Measurements from ENCODE around the gene GNB1.
"Not testable (repeated sequence)": the region's sequence is repeated elsewhere in the genome, so short reads cannot be mapped to it uniquely, and the experiment has no call there.

GNB1 gene

DNA sequence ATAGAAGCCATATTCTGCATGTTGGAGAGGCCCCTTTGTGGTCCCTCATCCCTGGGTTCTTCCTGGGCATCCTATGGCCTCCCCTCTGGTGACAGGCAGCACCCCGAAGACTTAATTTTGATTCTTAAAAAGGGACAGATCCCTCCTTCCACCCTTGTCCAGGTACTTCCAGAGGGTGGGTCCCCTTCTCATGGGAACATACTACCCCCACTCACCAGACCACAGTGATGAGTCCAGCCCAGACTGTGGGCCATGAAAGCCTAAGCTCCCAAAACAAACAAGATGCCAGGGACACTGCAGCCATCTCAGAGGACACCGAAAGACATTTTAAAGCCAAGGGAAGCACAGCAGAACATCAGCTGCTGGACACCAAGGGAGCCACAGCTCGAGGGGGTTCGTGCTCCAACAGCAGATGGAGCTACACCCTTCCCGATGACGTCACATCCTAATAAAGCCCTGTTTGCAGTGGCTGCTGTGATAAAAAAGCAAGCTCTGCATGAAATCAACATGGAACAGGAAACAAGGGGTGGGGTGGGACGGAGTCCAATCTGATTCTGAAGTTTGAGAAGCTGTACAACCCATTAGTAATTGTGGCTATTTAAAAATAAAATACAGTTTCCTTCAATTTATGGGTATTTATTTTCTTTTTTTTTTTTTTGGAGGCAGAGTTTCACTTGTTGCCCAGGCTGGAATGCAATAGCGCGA is 32.4 kb downstream of the GNB1 start:
- no peak for DNase-seq (ENCODE audit: low read depth)

GRCh38 chr1:1857096-1857703 is 33.7 kb downstream of the GNB1 start:
- no peak for DNase-seq (ENCODE audit: low read depth)

DNA sequence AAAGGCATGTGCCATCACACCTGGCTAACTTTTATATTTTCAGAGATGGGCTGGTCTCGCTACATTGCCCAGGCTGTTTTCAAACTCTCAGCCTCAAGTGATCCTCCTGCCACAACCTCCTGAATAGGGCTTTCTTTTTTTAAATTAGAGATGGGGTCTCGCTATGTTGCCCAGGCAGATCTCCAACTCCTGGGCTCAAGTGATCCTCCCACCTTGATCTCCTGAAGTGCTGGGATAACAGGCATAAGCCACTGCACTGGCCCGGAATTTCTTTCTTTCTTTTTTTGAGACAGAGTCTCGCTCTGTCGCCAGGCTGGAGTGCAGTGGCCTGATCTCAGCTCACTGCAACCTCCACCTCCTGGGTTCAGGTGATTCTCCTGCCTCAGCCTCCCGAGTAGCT is 34.7 kb downstream of the GNB1 start:
- not testable (repeated sequence) for DNase-seq (ENCODE audit: low read depth)

DNA sequence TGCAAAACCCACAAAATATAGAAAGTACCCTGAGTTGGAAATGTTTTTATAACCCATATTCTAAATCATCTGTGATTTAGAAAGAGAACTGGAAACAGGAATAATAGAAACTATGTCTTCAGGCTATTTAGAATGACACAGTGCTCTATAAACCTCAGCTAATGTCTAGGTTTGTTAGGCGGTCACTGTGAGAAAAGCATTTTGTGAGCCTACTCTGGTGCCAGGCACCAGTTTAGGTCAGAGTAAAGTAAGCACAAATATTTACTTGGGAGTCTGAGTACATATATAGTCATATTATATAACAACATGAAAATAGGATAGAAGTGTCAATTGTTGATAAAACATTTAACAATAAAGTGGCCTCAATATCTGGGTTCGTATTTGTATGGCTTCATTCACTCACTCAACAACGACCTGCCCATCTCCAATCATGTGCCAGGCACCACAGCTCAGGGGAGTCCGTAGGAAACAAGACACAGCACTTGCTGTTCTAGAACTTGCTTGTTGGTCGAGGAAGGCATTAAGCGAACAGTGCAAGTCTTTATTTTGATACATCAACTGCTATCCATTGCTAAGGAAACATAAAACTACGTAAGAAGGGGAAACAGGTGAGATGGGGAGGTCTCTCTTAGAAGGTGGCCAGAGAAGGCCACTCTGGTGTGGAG is 37.2 kb downstream of the GNB1 start:
- no peak for DNase-seq (ENCODE audit: low read depth)

- DNase-seq (ENCODE audit: low read depth): no peak
Measured at GRCh38 chr1:1852619-1853414, 38.1 kb downstream of the GNB1 start.

DNA sequence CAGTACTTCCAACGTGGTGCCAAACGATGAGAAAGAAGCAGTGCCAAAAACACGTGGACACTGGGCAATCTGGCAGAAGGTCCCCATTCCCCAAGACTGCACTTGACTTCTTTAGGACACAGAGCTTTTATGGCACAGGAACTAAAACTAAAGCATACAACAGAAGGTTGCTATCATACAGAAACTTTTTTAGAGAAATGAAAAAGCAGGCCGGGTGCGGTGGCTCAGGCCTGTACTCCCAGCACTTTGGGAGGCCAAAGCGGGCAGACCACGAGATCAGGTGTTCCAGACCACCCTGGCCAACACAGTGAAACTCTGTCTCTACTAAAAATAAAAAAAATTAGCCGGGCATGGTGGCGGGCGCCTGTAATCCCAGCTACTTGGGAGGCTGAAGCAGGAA is 43.0 kb downstream of the GNB1 start:
- DNase-seq (ENCODE audit: low read depth): no peak

DNA sequence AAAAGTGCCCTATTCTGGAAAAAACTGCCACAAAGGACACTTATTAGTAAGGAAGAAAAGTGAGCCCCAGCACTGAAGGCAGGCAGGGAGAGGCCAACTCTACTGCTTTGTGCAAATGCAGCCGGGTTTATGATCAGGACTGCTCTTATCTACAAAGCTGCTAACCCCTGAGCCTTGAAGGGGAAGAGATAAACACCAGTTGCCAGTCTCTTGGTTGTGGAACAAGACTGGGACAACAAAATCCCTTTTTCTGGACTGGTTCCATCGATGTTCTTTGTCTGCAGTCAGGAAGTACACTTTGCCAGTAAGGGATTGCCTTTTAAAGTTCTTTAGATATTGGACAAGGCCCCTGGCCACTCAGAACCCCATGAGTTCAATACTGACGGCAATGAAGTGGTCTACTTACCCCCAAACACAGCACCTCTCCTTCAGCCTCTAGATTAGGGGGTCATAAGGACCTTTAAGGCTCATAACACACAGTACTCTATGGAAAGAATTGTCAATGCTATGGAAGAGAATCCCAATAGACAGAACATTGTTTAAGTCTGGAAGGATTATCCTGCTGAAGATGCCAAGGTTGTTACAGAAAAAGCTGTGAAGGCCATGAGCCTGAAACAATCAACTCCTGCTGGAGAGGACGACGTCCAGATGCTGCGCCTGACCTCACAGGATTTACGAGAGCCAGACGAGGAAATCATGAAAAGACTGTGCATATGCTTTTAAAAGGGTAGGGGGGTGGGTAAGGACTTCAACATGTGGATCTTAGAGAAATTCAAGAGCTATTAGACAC is 43.6 kb downstream of the GNB1 start:
- DNase-seq (ENCODE audit: low read depth): no peak

GRCh38 chr1:1846386-1846918 is 44.4 kb downstream of the GNB1 start:
- no peak for DNase-seq (ENCODE audit: low read depth)

- no peak for DNase-seq (ENCODE audit: low read depth)
Measured at GRCh38 chr1:1842360-1843146, 48.3 kb downstream of the GNB1 start.

GRCh38 chr1:1841575-1841995 is 49.3 kb downstream of the GNB1 start:
- no peak for DNase-seq (ENCODE audit: low read depth)

DNA sequence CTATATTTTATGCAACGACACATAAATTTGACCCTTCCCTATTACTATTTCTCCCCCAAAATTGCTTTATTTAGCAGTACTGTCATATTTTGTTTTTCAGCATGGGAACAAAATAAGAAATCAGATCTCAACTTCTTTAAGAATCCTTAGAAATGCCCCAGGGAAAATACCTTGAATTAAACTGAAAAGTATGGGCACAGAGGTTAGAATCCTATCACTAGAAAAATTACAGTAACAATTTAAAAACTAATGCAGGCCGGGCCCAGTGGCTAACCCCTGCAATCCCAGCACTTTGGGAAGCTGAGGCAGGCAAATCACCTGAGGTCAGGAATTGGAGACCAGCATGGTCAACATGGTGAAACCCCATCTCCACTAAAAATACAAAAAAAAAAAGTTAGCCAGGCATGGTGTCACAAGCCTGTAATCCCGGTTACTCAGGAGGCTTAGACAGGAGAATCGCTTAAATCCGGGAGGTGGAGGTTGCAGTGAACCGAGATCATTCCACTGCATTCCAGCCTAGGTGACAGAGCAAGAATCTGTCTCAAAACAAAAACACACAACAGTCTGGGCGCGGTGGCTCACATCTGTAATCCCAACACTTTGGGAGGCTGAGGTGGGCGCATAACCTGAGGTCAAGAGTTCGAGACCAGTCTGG is 51.4 kb downstream of the GNB1 start:
- no peak for DNase-seq (ENCODE audit: low read depth)

GRCh38 chr1:1836119-1836518 is 54.8 kb downstream of the GNB1 start:
- no peak for DNase-seq (ENCODE audit: low read depth)

- DNase-seq (ENCODE audit: low read depth): no peak
Measured at GRCh38 chr1:1835546-1835945, 55.3 kb downstream of the GNB1 start.

DNA sequence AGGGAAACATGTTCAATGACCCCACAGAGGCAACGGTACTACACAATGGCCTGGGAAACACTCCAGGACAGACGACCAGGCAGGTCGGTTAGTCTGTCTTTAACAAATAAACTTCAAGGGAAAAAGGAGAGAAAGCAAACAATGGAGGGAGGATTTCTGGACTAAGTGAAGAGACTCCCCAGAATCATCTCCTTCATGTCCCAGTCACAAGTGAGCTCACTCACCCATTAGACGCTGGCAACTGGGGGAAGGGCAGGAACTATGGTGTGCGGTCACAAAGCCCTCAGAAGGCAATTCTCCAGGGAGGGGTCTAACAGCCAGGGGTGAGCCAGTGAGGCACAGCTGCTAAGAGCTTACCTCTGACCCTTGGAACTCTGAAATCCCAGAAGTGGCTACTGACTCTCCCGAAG is 57.0 kb downstream of the GNB1 start:
- DNase-seq (ENCODE audit: low read depth): no peak

GRCh38 chr1:1833456-1833855 is 57.4 kb downstream of the GNB1 start:
- no peak for DNase-seq (ENCODE audit: low read depth)

GRCh38 chr1:1832820-1833219 is 58.1 kb downstream of the GNB1 start:
- no peak for DNase-seq (ENCODE audit: low read depth)

- DNase-seq (ENCODE audit: low read depth): no peak
Measured at GRCh38 chr1:1832166-1832565, 58.7 kb downstream of the GNB1 start.

DNA sequence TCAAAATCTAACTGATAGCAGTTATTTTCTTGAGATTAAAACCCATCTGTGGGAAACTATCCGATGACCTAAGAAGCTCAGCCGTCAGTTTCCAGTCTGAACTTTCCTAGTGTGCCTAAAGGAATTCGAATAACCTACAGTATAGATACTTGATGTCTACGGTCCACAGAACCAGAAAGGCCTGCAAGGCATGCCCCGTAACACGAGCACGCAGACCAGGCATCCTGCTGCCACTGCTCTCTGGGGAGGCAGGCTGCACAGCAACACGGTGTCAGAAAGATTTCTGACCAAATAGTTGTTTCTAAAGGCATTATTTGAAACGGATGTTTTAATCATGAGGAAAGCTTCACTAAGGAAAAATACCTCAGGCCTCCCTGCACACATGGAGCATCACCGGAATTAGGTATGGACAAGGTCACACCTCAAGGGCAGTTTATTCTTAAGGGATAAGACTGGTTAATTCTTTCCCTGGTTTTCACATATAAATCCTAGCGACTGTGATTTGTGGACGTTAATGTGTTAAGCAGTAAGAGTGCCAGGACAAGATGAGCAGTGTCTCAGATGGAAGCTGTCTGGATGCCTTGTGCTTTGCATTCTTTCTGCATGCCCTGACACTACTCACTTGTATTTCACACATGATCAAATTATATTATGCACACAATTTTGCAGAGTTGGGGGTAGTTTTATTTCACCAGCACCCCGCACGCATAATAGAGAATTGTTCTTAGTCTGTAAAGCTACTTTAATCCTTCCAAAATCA is 63.6 kb downstream of the GNB1 start:
- no peak for DNase-seq (ENCODE audit: low read depth)

DNA sequence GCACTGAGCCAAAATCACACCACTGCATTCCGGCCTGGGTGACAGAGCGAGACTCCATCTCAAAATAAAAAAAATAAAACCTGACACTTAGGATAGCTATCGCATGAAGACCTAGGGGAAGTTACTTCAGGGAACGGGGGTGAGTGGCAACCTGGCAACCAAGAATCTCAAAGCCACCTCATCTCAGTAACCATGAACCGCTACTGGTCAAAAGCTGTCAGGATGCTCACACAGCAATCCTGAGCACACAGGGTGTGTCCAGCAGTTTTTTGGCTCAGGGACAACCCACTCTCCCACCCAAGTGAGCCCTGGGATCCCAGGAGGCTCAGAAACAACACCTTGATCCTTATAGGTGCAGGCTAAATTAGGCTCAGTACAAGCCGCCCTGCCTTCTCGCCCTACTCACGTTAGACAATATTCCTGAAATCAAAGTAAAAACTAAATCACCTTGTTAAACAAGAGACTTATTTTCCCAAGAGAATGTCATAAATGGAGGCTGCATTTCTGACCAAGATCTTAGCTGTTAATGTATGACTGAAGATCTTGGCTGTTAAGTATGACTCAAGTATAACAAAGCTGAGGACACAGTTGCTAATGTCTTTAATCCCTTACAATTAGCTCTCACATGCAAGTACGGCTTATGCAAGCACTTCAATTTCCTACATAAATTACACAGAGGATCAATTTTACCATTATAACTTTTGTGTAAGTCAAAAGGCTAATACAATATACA is 64.4 kb downstream of the GNB1 start:
- DNase-seq (ENCODE audit: low read depth): no peak
